NCI-H2029 (cell line): ENCODE data around the gene MBD5.
A peak's percentile ranks its signal among the peaks of the same experiment; 100 is the strongest.

ENCODE experiments used
- DNase-seq: peaks from one replicate; lab custom pipeline; 2025; lab: John Stamatoyannopoulos, UW

MBD5 gene

GRCh38 chr2:148548716-148549400 lies 528.0 kb downstream of the MBD5 start:
- DNase-seq: no peak

DNA sequence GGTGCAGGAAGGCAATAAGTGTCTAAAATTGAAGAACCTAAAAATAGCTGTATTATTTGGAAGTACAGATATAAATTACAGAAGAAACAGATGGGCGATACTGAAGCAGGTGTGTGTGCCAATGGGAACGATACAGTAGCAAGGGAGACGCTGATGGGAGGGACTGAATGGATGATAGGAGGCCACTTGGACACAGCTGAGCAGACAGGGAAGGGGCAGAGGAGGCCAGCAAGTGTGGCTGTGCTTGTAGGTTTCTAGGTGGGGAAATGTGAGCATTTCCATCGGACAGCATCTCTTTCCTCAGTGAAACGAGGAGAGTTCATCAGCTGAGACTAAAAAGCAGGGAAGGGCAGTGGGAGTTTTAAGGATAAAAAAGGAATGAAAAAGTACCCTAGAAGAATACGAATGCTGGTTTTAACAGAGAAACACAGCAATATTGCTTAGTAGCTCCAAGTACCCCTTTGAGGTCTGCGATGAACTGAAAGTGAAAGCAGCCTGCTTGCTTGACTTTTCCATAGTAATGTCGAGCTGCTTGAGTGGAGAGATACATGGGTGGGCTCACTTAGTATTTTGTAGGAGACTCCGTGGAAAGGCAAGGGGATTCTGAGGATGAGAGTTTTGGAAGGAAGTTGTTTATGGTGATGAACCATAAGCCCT lies 531.9 kb downstream of the MBD5 start:
- DNase-seq: peak; percentile 73

DNA sequence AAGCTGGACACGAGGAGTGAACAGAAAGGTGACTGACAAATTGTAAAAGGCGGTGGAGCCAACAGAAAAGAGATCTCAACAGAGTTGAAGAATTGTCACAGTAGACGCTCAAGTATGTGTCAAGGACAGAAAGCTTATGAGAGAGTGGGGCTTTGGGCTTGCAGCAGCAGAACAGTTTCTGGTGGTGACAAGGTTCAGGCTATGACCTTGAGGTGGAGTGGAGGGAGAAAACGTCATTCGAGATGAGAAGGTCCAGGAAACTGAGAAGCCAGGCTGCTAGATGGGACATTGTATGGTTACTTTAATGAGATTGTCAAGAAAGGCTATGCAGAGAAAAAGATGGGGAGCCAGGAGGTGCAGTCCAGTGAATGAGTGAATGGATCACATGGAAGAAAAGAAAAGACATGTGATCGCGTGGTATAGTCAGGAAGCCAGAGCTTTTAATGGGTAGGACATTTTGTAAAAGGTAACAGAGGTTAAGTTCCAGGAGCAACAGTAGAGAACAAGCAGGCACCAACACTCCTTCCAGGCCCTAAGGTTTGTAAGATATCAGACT lies 532.5 kb downstream of the MBD5 start:
- no peak for DNase-seq

GRCh38 chr2:148554459-148555247 lies 533.8 kb downstream of the MBD5 start:
- DNase-seq: no peak

DNA sequence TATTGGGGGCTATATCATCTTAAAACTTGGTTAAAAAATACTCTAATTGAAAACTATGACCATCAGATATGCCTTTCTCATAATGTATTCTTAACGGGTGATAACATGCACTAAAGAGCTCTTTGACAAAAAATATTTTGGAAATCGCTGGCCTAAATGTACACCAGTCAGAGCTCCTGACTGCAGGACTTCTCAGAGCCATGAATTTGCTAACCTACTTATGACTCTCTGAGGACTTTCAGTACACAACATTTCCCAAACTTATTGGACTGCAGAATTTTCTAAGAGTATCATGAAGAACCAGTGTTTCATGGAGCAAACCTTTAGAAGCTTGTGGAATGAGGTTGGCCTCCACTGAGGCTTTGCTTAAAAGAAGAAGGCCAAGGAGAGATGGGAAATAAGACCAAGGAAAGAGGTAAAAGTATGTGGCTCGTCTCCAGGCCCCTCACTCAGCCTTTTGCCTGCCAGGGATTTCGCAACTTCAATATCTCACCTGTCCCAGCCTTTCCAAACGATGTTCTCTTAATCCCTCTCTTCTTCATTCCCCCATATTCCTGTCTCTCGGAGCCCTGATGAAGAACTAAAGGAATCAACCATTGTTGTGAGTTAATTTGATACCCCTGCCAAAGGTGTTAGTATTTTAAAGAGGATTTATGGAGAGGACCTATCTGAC lies 534.9 kb downstream of the MBD5 start:
- DNase-seq: no peak

- no peak for DNase-seq
These were observed 537.0 kb downstream of the MBD5 start for GRCh38 chr2:148557844-148558436.

- DNase-seq: no peak
These were observed 539.6 kb downstream of the MBD5 start for GRCh38 chr2:148560496-148560895.

- DNase-seq: no peak
These were observed 540.5 kb downstream of the MBD5 start for GRCh38 chr2:148561389-148561788.

- DNase-seq: no peak
These were observed 544.5 kb downstream of the MBD5 start for GRCh38 chr2:148565272-148565894.
